ENCODE results near the gene FAM171A1.
"Not testable (repeated sequence)": the region's sequence is repeated elsewhere in the genome, so short reads cannot be mapped to it uniquely, and the experiment has no call there.

FAM171A1 gene

GRCh38 chr10:15370856-15371701 is at the start of gene FAM171A1:
FAM171A1 (minus strand) TSS chr10:15371289; CDS start chr10:15371052, 237 bp downstream.
- DNase-seq = peak; percentile 82

GRCh38 chr10:15420858-15421257 is 49.8 kb upstream of the FAM171A1 start:
- DNase-seq = no peak

- peak; percentile 47 for DNase-seq
Observed at GRCh38 chr10:15419279-15419874, 48.3 kb upstream of the FAM171A1 start.

DNA sequence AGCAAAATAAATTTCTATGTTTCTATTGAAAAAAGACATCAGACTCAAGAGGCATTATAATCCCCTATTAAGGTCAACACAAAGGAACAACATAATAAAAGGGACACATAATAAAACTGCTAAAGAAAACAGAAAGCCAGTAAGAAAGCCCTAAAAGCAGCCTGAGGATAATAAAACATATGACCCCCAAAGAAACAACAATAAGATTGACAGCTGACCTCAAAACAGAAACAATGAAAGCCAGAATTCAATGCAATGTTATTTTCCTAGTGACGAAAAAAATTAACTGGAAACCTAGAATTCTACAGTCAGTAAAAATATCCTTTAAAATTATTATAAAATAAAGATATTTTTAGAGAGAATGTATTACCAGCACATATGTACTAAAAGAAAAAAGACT is 44.9 kb upstream of the FAM171A1 start:
- DNase-seq = no peak

- DNase-seq = no peak
Observed at GRCh38 chr10:15411010-15411409, 39.9 kb upstream of the FAM171A1 start.

GRCh38 chr10:15409350-15409749 is 38.3 kb upstream of the FAM171A1 start:
- not testable (repeated sequence) for DNase-seq

- DNase-seq = no peak
Observed at GRCh38 chr10:15408557-15408956, 37.5 kb upstream of the FAM171A1 start.

- no peak for DNase-seq
Observed at GRCh38 chr10:15405319-15405718, 34.2 kb upstream of the FAM171A1 start.

DNA sequence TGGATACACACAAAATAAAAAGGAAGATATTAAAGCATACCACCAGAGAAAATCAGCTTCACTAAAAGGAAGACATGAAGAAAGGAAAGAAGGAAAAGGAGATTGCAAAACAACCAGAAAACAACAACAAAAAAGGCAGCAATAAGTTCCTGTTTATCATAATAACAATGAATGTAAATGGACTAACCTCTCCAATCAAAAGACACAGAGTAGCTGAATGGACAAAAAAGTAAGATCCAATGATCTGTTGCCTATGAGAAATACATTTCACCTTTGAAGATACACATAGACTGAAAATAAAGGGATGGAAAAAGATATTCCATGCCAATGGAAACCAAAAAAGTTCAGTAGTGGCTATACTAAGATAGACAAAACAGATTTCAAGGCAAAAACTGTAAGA is 30.3 kb upstream of the FAM171A1 start:
- DNase-seq = no peak

DNA sequence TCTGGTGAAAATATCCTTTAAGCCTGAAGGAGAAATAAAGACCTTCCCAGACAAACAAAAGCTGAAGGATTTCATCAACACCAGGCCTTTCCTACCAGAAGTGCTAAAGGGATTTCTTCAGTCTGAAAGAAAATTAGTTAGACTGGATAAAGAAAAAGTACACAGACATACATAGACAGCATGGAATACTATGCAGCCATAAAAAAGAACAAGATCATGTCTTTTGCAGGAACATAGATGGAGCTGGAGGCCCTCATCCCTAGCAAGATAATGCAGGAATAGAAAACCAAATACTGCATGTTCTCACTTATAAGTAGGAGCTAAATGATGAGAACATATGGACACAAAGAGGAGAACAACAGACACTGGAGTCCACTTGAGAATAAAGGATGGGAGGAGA is 29.4 kb upstream of the FAM171A1 start:
- DNase-seq = not testable (repeated sequence)

DNA sequence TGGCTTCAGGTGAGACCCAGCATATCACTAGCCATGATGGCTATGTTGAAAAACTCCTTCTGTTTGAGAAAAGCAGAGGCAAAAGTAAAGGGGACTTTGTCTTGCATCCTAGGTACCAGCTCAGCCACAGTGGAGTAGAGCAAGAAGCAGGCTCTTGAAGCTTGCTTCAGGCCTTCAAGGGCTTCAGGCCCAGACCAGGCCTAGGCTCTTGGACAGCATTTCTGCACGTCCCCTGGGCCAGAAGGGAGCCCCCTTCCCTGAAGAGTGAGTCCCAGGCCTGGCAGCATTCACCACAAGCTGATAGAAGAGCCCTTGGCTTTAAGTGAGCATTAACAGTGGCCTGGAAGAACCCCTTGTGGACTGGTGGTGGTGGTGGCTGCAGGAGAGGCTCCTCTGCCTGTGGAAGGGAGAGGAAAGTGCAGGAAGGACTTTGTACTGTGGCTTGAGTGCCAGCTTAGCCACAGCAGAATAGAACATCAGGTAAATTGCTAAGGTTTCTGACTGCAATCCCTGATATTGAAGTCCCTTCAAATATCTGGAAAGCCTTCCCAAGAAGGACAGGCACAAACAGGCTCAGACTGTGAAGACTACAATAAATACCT is 28.1 kb upstream of the FAM171A1 start:
- DNase-seq = no peak

- peak; percentile 9 for DNase-seq
Observed at GRCh38 chr10:15395935-15396334, 24.8 kb upstream of the FAM171A1 start.

DNA sequence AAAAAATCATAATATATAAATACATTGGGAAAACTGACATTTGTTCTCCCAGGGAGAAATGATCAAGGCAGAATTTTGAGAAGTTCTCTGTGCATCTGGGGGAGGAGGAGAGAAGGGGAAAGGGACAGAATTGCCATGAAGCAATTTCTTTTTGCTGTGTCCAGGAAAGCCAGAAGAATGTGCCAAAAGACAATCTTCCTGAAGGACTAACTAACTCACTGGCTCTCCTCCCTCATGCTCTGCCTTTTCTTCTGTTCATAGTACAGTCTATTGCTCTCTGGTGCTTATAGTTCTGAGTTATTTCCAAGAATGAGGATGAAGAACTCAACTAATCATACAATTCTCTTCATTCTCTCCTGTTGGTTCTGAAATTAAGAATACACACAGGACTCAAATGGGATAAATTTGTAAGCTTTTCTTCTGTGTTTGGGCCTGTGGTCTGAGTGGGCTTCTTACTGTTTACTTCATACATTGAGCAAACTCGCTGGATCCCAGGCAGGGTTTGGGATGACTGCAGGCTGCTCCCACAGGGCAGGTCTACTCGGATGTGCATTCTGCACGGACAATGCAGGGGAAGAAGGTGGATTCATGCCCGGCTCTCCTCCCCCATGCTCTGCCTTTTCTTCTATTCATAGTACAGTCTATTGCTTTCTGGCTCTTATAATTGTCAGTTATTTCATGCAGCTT is 22.2 kb upstream of the FAM171A1 start:
- no peak for DNase-seq

- DNase-seq = no peak
Observed at GRCh38 chr10:15391491-15391890, 20.4 kb upstream of the FAM171A1 start.

DNA sequence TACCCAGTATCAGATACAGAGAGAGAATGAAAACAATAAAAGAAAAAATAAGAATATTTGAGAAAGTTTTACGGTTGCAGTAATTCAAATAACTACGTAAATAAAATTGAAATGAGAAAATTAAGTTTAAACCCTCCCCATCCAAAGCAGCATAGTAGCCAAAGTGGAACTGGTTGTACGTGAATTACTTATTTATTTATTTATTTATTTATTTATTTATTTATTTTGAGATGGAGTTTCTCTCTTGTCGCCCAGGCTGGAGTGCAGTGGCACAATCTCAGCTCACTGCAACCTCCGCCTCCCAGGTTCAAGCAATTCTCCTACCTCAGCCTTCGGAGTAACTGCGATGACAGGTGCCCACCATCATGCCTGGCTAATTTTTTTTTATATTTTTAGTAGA is 17.1 kb upstream of the FAM171A1 start:
- DNase-seq = not testable (repeated sequence)

GRCh38 chr10:15387021-15387420 is 15.9 kb upstream of the FAM171A1 start:
- DNase-seq = peak; percentile 92

DNA sequence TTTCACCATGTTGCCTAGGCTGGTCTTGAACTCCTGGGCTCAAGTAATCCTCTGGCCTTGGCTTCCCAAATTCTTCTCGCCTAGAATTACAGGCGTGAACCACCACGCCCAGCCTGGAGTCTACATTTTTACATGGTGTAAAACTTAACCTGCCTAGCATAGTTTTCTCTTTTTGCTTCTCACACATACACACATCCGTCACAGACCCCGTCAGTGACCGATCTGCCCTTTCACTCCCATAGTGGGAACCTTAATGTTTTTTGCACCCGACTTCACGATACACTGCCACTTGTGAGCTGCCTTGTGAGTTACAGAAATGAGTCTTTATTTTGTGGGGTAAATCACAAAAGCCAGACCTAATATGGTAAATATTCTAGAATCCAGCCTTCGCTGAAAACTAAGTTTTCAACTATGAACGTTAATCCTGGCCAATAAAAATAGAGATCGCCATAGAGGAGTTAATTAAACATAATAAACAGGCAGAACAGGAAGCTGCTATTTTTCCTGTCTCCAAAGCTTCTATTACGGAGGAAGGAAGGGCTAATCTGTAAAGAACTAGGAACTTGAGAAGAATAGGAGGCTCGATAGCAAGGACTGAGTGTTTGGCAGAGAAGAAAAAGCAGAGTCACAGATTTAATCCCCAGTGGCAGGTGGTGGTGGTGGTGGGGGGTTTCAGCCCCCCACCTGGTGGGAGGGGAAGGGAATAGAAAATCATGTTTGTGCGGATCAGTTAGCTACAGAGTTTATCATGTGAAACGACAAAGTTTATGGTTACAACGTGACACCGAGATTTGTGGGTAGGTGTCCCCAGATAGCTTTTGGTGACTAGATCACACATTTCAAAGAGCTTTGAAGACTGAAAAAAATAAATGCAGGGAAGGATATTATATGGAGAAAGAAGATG is 14.7 kb upstream of the FAM171A1 start:
- no peak for DNase-seq

GRCh38 chr10:15381420-15381819 is 10.3 kb upstream of the FAM171A1 start:
- DNase-seq = no peak

- no peak for DNase-seq
Observed at GRCh38 chr10:15379078-15379477, 8.0 kb upstream of the FAM171A1 start.

DNA sequence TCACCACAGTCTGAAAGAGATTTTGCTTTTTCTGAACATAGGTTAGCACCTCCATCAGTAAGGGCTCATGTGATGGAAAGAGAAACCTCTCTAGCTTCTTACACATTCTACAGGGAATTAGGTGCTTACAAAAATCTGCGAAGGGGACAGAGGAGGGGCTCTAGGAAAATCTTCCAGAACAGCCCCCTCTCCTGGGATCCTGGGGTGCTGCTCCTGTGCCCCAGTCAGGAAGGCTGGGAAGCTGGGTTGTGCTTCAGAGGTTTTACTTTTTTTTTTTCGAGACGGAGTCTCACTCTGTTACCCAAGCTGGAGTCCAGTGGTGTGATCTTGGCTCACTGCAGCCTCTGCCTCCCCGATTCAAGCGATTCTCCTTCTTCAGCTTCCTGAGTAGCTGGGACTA is 7.5 kb upstream of the FAM171A1 start:
- no peak for DNase-seq

DNA sequence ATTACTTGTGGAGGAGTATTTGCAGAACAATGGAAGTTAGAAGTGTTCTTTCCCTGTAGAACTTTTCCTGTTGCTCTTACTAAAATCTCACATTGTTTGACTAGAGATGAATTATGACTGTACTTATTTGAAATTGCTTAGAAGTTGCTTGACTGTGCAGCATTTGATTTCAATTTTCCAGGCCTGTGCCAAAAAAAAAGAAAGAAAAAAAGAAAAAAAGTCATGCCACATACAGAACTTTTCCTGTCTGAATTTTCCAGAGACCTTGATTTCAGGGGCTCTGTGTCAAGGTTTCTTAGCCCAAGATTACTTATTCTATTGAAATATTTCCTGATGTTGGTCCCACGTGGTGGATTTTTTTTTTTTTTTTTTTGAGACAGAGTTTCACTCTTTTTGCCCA is 3.5 kb upstream of the FAM171A1 start:
- DNase-seq = no peak

GRCh38 chr10:15374156-15374555 is 3.1 kb upstream of the FAM171A1 start:
- DNase-seq = no peak
